Uterus (tissue), 2 donors: ENCODE results near the gene TMEM167A.

Experiments used
- POLR2A ChIP-seq, 2 donors: fragments of 450-650 bp; IDR thresholded peaks; one replicate each; pipeline ENCODE4 v1.6.1; 2016; ENCODE audit warnings: antibody characterized with exemption in 2 of 2, mild to moderate bottlenecking in 1 of 2, moderate library complexity in 1 of 2
- TF ChIP-seq, protein P1 (sequence below), 4 experiments: fragments of 200-600 bp in 2 of 4; fragments of 450-650 bp in 2 of 4; sonication (generic) in 2 of 4; IDR thresholded peaks; one replicate each; pipeline ENCODE4 v1.5.1; 2016 to 2019; ENCODE audit warnings: antibody characterized with exemption in 4 of 4, mild to moderate bottlenecking in 2 of 4, moderate library complexity in 1 of 4

- TF ChIP-seq, protein P1, sequence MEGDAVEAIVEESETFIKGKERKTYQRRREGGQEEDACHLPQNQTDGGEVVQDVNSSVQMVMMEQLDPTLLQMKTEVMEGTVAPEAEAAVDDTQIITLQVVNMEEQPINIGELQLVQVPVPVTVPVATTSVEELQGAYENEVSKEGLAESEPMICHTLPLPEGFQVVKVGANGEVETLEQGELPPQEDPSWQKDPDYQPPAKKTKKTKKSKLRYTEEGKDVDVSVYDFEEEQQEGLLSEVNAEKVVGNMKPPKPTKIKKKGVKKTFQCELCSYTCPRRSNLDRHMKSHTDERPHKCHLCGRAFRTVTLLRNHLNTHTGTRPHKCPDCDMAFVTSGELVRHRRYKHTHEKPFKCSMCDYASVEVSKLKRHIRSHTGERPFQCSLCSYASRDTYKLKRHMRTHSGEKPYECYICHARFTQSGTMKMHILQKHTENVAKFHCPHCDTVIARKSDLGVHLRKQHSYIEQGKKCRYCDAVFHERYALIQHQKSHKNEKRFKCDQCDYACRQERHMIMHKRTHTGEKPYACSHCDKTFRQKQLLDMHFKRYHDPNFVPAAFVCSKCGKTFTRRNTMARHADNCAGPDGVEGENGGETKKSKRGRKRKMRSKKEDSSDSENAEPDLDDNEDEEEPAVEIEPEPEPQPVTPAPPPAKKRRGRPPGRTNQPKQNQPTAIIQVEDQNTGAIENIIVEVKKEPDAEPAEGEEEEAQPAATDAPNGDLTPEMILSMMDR (IDR thresholded peaks at IDR 0.05), result no peak
- TF ChIP-seq POLR2A (IDR thresholded peaks at IDR 0.05), result peak; percentile 34 to 72
These were observed at the start of gene TMEM167A, which contains the start of gene XRCC4 for GRCh38 chr5:83076742-83077661.
